ENCODE data around the gene UBA7.

DNA sequence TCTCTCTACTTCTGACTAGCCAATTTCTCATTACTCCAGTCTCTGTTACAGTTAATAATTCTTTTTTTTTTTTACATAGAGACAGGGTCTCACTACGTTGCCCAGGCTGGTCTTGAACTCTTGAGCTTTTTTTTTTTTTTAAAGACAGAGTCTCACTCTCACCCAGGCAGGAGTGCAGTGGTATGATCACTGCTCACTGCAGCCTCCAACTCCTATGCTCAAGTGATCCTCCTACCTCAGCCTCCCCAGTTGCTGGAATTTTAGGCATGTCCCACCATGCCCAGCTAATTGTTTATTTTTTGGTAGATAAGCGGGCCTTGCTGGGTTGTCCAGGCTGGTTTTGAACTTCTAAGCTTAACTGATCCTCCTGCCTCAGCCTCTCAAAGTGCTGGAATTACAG, 41.0 kb downstream of the UBA7 start:
- no peak for TF ChIP-seq POLR2AphosphoS5 (IDR thresholded peaks at IDR 0.05; ENCODE audit: low read depth, low read length)
- no peak for TF ChIP-seq TAF1 (IDR thresholded peaks at IDR 0.05; ENCODE audit: borderline replicate concordance, low read depth, low read length)
- no peak for TF ChIP-seq POLR2A (IDR thresholded peaks at IDR 0.05; ENCODE audit: low read depth, low read length)

Data from GM12892 (cell line).